ENCODE results near the gene CFAP43.
A peak's percentile ranks its signal among the peaks of the same experiment; 100 is the strongest.

The CFAP43 gene

DNA sequence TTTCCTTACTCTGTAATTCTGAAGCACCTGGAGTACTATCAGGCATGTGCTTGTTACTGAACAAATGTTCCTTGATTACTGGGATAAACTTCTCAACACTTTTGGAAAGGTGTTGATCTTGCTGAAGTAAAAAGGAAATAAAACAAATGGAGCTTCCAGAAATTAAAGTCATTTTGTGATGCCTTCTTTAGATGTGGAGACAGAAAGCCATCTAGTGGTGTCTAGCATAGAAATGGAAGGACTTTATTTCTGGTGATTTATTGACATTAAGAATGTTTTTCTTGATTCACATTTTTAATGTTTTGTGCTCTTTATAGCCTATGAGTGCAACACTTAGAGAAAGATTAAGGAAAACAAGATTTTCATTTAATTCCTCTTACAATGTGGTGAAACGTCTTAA lies 108.8 kb downstream of the CFAP43 start:
- no peak for DNase-seq

DNA sequence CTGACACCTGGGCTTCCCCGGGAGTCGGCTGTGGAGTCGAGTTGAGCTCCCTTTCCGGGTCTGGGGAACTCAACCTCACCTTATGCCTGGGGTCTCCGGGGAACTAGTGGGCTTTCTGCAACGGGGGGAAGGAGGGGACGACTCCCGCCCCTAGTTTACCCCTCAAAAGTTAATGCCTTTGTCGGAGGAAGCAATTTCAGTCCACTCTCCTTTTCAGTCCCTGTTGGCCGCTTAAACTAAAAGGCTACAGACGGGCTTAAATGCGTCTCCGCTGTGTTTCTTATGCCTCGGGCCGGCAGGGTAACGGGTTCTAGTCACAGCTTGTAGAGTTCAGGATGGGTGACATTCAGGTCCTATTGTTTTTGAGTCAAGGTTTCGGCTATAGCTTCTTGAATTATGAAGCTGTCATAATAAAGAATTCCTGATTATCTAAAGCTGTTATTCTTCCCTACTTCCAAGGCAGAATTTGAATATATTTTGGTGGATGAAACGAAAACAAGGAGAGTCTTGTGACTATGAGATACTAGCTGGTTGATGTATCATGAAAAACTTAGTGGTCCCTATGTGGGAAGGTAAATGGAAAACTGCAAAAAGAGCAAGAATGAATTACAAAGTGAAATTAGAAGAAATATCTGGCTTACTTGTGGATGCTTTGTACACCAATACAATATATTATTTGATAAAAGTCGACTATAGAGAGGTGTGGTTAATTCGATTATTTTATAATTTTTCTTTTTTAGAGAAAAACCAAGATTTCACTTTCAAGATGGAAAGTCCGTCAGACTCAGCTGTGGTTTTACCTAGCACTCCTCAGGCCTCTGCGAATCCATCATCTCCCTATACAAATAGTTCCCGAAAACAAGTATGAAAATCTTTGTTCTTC lies 109.7 kb downstream of the CFAP43 start:
- no peak for DNase-seq

DNA sequence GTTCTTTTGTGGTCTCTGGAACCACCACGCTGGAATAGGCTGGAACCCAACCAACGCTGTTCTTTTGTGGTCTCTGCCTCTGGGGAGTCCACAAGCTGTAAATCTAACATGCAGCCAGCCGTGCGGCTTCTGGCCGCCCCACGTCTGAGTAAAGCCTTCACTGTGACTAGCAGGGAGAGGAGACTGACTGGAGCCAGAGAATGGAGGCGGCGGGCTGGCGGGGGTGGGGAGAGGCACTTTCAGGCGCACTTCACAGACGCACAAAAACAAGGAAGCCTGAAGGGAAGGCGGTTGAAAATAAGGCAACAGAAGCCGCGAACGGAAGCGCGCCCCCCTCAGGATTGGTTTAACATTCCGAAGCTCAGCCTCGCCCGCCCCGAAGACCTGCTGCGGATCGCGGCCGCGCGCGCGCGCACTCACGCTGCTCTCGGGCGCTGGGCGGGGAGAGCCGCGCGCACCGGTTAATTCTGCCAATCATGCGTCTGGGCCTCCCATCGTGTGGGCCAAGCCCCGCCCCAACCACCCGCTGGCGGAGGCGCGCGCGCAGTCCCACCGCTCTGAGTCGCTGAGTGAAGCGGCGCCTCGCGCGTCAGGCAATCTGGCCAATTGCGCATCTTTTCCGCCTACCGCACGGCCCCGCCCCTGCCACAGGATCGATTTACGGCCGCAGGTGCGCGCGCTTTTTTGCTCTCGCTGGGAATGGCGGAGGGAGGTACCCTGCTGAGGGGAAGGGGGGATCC lies 110.5 kb downstream of the CFAP43 start, which contains the start of gene SFR1:
Gene SFR1 (plus strand): TSS at position 687 of the 740 bp plus-strand sequence. CDS start 13 bp downstream, at position 700.
- peak; percentile 97 for DNase-seq

DNA sequence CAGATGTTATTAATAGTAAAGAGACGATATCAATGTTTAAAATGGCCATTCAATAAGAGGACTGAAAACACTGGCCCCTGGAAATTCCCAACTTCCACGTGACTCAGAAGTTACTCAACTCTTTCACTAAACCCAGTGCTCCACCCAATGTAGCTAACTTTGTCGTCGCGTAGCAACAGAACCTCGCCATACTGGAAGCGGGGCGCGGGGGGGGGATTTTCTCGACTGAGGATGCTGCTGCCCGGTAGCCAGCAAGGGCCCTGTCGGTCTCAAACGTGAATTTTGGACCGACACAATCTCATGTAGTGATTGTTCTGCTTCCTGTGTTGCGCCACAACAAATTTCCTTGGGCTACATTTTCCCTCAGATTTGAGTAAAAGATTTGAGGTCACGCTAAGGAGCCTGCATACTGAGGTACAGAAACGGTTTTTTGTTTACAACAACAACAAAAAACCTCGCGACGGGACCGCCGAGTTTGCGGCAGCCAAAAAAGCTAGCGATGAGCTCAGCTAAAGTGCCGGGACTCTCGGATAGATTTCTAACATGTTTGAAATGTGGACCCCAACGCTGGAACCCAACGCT lies 111.2 kb downstream of the CFAP43 start:
- peak; percentile 56 for DNase-seq

DNA sequence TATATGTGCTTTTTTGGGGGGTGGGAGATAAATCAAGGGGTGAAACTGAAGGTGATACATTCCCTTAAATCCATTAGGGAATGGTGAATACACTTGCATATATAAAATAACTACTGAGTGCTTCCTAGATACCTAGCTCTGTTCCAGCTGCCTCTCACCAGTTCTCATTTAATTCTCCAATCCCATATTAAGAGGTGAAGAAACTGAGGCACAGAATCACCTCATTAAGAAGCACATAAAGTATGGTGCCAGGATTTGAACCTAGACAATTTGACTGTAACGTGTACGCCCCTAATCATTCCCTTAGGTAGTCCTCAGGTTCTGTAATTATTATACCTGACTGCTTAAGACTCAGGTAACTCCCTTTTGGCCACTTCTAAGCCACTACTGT lies 111.7 kb downstream of the CFAP43 start:
- DNase-seq: no peak

DNA sequence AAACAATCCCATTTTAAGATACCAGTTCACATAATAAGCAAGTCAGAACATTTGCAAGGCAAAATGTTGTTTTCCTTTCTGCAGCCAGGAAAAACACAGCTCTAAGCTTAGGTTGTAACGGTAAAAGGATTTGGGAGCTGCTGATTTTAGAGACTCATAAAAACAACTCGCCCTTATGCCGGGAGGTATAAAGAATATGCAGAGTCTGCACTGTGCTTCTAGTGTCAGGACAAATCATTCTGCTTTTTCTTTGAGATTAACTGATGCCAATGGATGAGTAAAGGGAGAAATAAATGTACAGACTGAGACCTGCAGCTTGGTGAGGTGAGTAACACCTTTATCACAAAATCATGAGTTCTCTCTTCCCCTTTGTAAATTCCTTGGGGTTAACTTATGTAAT lies 112.2 kb downstream of the CFAP43 start:
- DNase-seq: no peak

DNA sequence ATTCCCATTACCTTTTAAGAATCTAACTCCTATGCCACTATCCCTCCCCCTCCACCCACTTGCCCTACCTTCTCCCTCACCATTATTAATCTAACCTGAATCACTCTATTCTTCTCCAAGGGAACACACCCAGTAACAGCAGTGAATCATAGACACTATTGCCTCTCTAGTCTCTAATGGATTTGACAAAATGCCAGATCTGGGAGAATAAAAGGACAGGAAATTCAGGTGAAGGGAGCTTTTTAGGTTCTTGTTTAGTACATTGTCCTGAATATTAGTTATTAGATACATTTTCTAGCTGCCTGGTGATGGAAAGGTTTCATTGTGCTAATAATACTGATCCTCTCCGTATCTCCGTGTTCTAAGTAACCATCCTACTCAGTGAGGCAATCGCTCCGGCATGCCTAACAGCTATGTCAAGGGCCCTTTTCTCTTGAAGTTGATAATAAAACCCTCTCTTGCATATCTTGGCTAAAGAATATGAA lies 114.3 kb downstream of the CFAP43 start:
- peak; percentile 16 for DNase-seq

DNA sequence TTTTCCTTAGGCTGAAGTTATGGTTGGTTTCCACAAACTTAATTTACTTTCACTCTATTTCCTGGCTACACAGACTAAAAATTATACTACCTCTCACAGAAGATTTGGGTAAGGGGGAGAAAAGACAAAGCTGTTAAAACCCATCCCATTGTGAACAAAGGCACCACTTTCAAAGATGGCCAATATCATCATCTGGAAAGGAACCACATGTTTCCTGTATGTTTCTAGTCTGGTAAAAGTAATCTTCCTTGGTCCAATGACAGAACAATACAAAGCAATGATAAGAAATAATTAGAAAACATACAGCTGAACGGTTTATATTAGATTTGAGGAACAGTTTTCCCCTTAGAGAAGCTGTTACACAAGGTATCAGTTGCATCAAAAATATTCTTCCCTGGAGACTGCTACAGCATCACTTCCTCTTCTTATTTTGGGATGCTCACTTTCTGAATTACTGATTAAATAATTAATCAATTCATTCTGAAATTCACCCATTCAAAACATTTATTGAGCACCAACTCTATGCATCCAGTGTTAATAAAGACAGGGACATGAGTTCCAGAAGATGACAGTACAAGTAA lies 118.7 kb downstream of the CFAP43 start:
- DNase-seq: no peak

DNA sequence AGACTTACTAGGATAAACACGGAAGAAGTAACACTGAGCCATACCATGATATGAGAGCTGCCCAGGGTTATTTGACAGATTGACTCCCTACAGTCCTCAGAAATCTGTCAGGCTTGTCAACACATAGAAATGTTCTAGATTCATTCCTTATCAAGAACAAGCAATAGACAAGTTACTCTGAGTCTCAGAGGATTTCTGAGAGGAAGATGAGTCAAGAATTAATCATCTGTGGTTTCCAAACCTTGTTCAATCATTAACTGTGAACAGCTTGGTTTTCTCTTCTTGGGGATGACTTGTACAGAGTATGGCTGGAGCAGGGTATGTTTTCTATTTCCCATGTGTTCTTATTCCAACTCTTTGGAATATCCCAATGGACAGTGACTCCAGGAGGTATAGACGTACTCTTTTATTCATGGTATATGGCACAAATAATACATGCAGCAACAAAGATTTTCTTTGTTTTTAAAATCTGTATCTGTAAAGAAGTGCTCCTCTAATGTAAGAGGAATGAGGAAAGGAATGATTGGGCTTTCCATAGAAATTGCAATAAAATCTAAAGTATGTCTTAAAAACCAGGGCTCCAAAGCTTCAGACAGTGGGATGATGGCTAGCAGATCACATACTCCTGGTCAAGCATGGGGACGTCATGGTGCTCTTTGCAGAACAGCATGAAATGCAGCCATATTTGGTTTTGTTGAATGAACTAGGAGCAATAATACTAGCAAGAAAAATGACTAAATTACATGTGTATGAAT lies 122.1 kb downstream of the CFAP43 start:
- no peak for DNase-seq

DNA sequence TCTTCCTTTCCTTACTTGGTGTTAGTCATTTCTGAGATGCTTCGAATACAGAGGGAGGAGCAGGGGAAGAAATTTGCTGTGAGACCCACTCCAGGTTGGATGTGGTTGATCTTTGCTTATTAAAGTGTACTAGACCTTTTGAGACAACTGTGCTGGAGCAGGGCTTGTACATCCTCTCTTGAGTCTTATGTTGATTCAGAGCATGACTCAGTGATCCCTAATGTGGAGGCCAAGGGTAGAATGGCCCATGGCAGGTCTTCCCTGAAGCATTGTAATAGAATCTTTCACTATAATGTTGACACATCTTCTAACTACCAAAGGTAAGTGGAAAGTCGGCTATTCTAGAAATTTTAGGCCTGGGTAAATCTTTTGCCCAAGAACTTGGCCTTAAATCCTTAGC lies 127.2 kb downstream of the CFAP43 start:
- no peak for DNase-seq

DNA sequence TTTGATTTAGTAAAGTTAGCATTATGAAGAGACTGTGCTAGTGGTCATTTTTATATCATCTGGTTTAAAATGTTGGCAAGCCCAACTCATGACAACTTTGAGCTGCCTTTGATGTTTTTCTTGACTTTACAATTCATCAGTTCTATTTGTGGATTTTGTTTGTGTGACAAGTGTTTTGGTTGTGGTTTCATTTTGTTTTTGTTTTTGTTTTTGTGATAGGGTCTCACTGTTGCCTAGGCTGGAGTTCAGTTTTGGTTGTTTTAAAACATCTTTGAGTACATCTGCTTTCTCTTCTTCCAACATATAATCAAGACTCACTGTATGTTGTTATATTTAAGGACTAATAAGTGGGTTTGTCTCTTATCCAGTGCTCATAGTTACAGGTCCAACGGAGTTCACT lies 127.7 kb downstream of the CFAP43 start:
- no peak for DNase-seq

DNA sequence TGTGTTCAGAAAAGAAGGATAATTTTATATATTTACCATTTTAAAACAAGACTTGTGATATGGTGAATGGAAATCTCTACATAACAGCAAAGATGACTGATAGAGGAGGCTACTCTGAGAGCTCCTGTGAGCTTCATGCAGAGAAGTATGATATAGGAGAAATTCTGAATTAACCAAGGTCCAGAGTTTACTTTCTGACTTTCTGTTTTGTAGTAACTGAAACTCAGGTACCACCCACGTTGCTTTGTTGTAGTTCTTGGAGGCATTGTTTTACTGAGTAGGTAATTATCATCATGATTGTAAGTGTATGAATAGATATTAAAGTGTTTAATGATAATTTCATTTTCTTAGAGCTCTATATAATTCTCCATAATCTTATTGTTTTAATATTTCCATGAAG lies 128.2 kb downstream of the CFAP43 start:
- DNase-seq: no peak

DNA sequence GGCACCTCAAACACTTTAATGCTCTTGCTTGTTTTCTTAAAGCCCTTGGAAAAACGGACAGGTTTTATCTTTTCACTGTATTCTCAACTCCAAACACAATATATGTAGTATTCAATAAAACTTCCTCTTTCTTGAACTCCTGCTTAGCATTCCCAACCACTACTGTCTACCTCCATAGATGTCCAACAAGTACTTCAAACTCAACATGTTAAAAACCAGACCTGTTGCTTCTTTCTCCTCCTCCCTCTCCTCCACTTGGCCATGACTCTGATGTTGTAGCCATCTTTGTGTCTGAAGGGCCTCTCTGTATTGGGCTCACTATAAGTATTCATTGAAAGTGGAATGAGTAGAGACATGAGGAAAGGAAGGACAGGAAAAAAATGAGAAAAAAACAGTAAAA lies 130.3 kb downstream of the CFAP43 start:
- no peak for DNase-seq

DNA sequence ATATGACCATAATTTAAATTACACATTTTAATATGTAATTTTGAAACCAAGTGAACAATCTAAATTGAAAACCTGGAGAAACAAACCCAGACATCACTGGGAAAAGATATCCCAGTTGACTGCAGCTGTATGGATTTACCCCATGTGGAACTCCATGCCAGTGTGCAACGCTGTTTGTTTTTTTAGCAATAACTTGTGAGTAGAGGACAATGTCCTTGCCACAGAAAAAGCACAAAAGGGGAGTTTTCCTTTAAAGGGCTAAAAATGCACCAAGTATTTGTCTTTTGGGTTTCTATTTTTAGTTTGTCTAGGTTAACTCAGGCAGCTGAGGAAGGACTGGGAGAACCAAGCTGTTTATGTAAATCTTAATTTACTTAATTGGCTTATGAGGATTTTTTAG lies 131.4 kb downstream of the CFAP43 start:
- DNase-seq: no peak

DNA sequence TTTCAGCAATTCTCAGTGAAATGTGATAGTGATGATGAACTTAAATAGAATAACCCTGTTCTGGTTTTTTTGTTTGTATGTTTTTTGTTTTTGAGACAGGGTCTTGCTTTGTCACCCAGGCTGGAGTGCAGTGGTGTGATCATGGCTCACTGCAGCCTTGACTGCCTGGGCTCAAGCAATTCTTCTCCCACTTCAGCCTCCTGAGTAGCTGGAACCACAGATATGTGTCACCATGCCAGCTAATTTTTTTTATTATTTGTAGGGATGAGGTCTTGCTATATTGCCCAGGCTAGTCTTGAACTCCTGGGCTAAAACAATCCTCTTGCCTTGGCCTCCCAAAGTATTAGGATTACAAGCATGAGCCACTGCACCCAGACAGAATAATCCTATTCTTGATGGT lies 132.2 kb downstream of the CFAP43 start:
- no peak for DNase-seq

DNA sequence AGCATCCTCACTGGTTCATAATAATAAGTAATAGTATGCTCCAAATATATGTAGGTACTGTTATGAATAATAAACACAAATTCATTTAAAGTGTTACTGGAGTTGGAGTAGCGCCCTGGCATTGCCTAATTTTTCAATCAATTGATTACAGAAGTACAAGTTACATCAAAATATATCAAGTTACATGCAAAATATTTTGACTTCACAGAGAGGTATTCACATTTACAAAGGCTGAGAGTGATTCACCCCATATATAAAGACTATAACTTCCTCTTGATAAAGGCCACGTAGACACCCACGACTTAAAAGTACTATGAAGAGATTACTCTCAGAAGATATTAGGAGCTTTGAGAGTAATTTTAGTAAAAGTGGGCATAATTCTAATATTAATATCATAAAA lies 132.9 kb downstream of the CFAP43 start:
- DNase-seq: no peak

DNA sequence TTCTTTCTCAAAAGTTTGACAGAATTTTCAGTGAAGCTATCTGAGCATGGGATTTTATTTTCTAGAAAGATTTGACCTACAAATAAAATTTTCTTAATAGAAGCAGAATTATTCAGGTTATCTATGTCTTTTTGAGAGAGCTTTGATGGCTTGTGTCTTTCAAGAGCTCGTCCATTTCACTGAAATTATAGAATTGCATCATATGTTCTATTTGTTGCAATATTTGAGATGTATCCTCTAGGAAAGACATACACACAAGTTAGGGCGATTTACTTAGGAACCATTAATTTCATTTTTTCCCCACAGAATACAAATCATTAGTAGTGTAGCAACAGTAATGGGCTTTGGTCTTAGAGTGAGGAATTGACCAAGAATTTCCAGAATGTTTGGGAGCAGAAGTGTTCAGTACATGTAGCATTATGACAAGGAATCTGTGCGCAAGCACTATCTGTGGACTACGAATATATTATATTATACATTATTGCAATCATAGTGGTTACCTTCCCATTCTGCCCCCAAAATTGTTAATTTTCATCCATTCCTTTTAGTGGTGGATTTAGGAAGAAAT lies 133.7 kb downstream of the CFAP43 start:
- no peak for DNase-seq

DNA sequence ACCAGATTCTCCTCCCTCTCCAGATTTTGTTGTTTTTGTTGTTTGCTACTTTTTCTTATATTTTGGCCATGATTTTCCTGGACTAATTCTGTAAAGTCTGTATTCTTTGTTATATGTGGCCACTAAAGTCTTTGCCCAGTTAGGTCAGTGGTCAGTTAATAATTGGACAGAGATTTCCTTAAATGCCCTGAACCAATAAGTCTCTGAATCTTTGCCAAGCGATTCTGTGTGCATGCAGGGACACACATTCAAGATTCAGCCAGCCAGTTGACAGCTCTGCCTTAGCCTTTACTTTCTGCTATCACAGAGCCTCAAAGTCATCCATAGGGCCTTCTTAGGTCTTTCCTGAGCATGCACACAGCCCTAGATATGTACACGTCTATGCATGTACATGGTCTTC lies 135.5 kb downstream of the CFAP43 start:
- DNase-seq: no peak

DNA sequence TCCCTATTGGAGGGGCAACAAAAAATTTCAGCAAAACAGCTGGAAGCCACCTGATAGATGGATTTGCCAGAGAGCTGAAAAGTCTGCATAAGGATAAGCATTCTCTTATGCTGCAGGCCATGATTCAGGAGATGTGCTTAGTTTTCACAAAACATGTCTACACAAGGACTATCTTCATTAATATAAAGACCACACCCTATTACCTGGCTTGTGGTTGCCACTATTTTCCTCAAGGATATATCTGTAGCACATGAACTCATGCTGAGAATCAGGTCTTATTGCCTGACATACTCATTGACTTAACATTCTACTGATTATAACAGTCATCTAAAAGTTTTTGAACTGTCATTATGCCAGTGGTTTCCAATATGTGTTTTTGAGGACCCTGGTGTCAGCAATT lies 139.4 kb downstream of the CFAP43 start:
- no peak for DNase-seq

DNA sequence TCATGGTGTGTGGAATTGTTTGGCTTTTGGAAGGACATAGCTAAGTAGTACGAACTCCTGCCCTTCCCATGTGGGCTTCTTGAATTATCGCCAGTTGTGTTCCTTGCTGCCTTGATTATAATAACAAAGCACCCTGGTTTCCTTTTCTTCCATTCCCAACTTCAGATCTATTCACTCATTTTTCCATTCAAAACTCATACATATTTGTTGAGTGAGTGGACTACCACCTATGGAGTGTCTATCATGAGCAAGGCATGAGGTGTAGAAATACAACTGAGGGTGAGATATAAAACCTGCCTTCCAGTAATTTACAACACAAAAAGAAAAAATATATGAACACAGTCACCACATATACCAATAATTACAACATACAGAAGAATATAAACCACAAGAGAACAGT lies 141.6 kb downstream of the CFAP43 start:
- no peak for DNase-seq

DNA sequence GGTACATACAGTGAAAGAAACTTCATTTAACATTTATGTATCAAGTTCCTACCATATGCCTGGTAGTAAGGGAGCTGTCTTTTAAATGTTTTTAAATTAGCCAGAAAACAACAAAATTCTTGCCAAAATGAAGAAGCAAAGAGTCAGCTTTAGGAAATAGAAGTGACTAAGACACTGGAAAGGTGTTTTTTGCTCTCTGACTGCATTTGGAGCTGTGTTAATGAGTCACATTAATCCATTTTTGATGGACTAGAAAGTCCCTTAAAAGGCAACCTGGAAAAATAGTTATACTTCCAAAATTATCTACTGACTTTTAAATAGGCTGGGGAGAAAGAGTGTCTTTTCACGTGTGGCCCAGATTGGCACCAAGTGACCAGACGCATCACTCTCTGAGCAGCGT lies 142.5 kb downstream of the CFAP43 start:
- DNase-seq: no peak

DNA sequence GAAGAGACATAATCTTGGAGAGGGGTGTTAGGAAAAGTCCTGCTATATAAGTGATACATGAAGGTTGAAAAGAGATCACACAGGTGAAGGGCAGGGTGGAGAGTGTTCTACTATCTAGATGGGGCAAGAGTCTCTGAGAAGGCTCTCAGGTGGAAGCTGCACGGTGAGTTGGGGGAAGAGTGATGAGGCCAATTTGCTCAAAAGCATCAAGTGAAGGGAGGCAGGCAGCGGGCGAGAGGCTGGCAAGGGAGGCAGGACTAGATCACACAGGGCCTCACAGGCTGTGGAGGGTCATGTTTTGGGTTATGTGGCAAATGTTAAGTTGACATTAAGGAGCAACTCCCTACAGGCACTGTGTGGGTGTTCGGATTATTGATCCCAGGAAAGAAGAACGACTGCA lies 143.9 kb downstream of the CFAP43 start:
- no peak for DNase-seq

Data from NCI-H1105 (cell line).